ENCODE results near the gene TMEM140.

Gene TMEM140

DNA sequence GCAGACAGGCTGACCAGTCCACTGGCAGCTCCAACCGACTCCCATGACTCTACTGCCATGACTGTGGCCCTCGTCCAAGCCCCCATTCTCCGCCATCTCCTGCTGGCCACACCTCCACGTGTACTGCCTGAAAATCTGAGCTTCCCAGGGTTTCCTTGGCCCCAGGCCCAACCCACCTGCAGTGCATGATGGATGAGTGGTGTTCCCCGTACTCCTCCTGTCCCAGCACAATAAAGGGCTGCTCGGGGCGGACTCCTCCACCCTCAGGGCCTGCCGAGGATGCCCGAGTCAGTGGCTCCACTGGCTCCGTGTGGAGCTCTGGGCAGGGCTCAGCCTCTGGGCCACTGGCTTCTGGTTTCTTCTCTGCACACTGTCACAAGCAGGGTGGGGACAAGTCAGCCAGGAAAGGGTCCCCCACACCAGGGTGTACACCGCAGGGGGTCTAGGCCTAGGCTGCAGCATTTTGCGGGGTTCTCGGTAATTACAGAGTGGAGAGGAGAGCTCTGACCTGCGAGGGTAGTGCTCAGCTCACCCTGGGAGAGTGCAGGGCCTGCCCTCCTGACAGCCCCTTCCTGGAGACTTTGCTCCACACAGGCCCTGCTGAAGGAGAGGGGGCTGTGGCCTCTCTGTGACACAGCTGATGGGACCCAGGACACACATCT is 48.2 kb downstream of the TMEM140 start:
- DNase-seq, result no peak

DNA sequence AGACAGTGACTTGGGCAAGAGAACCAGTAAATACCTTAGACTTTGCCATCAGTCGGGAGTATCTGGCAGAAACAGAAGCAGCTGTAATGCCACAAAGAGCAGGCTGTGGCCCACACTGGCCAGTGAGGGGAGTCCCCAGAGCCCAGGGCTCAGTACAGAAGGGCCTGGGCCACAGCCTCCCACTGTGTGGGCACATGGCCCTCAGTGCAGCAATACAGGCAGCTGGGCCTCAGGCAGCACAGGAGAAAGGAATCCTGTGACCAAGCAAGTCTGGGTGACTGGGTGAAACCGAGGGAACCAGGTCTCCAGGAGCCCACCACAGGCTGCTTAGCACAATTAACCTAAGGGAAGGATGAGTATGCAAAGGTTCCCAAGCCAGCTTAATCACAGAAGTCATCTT is 49.5 kb downstream of the TMEM140 start:
- no peak for DNase-seq

GRCh38 chr7:135197906-135198655 is 50.2 kb downstream of the TMEM140 start:
- no peak for DNase-seq

GRCh38 chr7:135199439-135199838 is 51.6 kb downstream of the TMEM140 start:
- DNase-seq, result no peak

DNA sequence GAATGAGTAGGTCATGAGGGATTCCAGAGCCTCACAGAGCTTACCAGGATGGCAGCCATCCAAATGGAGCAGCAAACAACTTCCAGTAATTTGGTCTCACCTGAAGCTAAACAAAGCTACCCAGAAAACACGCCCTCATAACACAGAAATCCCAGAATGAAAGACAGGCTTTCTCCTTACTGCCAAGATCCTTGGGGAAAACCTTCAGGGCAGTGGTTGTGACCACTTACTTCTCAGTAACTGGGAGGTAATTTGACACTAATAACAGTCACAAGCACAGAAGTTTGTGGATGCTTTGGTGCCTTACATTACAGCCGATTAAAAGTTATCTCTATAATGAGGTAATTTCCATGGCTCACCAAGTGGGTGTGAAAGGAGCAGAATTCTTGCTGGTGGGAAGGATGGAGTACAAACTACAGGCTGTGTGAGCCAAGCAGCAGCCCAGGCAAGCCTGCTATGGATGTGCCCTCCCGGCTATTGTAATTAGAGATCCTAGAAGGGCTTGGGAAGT is 53.0 kb downstream of the TMEM140 start:
- DNase-seq, result no peak

DNA sequence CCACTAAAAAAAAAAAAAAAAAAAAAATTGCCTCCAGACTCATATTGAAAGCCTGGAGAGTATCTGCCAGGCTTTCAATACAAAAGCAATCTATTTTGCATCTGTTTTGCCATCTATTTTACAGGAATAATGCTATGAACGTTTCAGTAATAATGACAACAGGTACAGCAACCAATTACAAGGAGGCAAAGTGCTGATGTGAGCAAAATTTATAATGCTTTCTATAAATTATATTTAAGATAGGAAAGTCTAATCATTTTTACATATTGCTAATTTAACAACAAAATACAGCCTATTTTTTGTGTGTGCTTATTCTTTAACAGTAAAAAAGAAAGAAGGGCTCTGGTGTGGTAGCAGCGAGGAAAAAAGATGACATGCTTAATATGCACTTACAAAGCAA is 53.5 kb downstream of the TMEM140 start:
- DNase-seq, result no peak

DNA sequence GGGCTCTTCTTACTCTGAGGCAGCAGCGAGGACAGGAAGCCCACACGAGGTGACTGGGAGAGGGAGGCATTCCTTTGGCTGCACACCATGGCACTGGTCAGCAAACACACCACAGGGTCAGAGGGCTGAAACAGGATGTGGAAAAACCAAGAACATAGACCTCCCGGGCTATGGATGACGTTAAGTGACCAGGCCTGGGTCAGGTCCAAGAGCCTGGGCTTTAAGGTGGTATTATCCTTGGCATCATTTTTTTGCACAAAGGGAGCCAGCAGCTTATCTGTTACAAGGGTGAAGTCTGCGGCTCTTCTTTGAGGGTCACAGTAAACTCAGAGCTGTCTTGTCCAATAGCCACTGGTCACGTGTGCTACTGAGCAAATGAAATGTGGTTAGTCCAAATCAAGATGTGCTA is 56.5 kb downstream of the TMEM140 start:
- DNase-seq, result no peak

- DNase-seq, result no peak
Observed at GRCh38 chr7:135204876-135205275, 57.0 kb downstream of the TMEM140 start.

GRCh38 chr7:135205850-135206249 is 58.0 kb downstream of the TMEM140 start:
- DNase-seq, result no peak

- DNase-seq, result no peak
Observed at GRCh38 chr7:135206941-135207391, 59.1 kb downstream of the TMEM140 start.

- DNase-seq, result no peak
Observed at GRCh38 chr7:135207406-135208101, 59.7 kb downstream of the TMEM140 start.

- DNase-seq, result no peak
Observed at GRCh38 chr7:135208102-135208793, 60.4 kb downstream of the TMEM140 start.

- DNase-seq, result no peak
Observed at GRCh38 chr7:135209225-135209834, 61.5 kb downstream of the TMEM140 start.

DNA sequence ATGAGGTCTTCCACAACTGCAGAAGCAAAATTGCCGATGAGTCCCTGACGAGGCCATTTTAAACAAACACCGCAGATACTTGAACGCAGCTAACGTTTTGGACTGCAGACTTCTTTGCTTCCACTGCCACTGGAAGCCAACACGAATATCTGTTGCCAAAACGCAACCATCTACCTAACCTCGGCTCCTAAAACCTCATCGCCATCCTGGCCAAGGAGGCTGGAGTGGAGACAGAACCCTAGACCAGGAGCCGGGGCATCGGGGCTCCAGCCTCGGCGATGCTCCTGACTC is 63.0 kb downstream of the TMEM140 start:
- no peak for DNase-seq

GRCh38 chr7:135211179-135211945 is 63.5 kb downstream of the TMEM140 start, which contains the start of gene WDR91:
TSS of gene WDR91 (minus strand) at chr7:135211526. CDS start at chr7:135211502, 24 bp downstream.
- peak; percentile 91 for DNase-seq

- DNase-seq, result peak; percentile 10
Observed at GRCh38 chr7:135211946-135212685, 64.2 kb downstream of the TMEM140 start.

GRCh38 chr7:135213831-135214230 is 66.0 kb downstream of the TMEM140 start:
- DNase-seq, result no peak

DNA sequence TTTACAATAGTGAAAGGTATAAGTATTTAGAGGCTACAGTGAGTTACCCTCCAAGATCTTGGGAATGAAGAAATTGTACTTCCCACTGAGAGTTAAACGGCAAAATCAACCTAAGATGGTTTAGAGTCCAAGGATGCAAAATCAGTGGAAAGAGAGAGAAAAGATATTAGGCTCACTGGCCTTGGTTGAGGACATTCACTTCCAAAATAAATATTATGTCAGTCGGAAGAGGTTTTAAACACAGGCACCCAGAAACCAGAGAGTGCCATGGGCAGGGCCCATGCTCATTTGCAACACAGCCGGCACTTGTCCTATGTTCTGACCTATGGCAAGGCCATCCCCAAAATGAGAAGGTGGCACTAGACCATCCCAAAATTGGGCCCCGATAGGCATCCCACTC is 67.3 kb downstream of the TMEM140 start:
- DNase-seq, result no peak

- no peak for DNase-seq
Observed at GRCh38 chr7:135215698-135216097, 67.8 kb downstream of the TMEM140 start.

Measured in fibroblast of skin of abdomen (primary cell).